Endothelial cell of umbilical vein (primary cell): ENCODE data around the gene PLA2G2A. TPM values are rescaled to one million over a fixed set of nuclear protein-coding genes. Genes with fewer than 3 reads are reported as not detected.
"Not testable (repeated sequence)": the region's sequence is repeated elsewhere in the genome, so short reads cannot be mapped to it uniquely, and the experiment has no call there.

Experiments
- BruUV-seq: library from RNA; stranded (reverse); fragments of 400-500 nt; replicated peaks from 2 replicates; lab custom pipeline; 2021; lab: Mats Ljungman, UMichigan
- CTCF ChIA-PET: fragments of 300-600, 350-600 bp; sonication (Branson Sonifier 250); formaldehyde crosslinking; loops from one replicate; lab custom pipeline; 2021; ENCODE audit warnings: antibody characterized with exemption, inconsistent platforms; lab: Charles Lee
- POLR2A ChIA-PET: fragments of 300-600, 350-600 bp; sonication (Branson Sonifier 250); formaldehyde crosslinking; loops from one replicate; lab custom pipeline; 2021; ENCODE audit warnings: antibody characterized with exemption, inconsistent platforms; lab: Charles Lee
- DNase-seq: peaks from one replicate; pipeline ENCODE4 v3.0.0-alpha.2; 2011; ENCODE audit warnings: low read depth, low spot score
- FAIRE-seq: peaks from 2 replicates; lab custom pipeline; 2011; peaks lifted over from hg19 to GRCh38; lab: Jason Lieb, UNC
- H2AFZ ChIP-seq: 2 replicates; pipeline ENCODE4 v1.6.0; 2012; ENCODE audit warnings: low read depth, low read length, control low read depth, inconsistent platforms
- H3K27ac ChIP-seq: 2 replicates; pipeline ENCODE4 v1.5.1; 2011; ENCODE audit warnings: low read depth, mild to moderate bottlenecking, control low read depth, low read length, moderate library complexity; ENCODE audit not compliant: insufficient read depth
- H3K27me3 ChIP-seq, 2 experiments: 2 replicates each; pipeline versions ENCODE4 v1.6.0 to v1.6.1; 2011; ENCODE audit warnings: low read length in 2 of 2, mixed read lengths in 1 of 2; ENCODE audit not compliant: control insufficient read depth in 2 of 2, insufficient read depth in 2 of 2
- H3K36me3 ChIP-seq, 2 experiments: 2 replicates in 1 of 2; 3 replicates in 1 of 2; pipeline ENCODE4 v1.5.1; 2011; ENCODE audit warnings: low read length in 2 of 2, mild to moderate bottlenecking in 1 of 2, moderate library complexity in 1 of 2; ENCODE audit not compliant: control insufficient read depth in 2 of 2, insufficient read depth in 2 of 2; ENCODE audit errors: extremely low read depth in 1 of 2
- H3K4me1 ChIP-seq: 3 replicates; pipeline ENCODE4 v1.5.1; 2011; ENCODE audit warnings: mild to moderate bottlenecking, low read length; ENCODE audit not compliant: control insufficient read depth, insufficient read depth; ENCODE audit errors: extremely low read depth
- H3K4me2 ChIP-seq: 2 replicates; pipeline ENCODE4 v1.6.1; 2011; ENCODE audit warnings: low read length, control low read depth, mixed read lengths; ENCODE audit not compliant: insufficient read depth
- H3K4me3 ChIP-seq, 3 experiments: fragments of 200-600 bp in 1 of 3; sonication (generic), shearing (Covaris generic) in 1 of 3; replicated peaks in 1 of 3; 2 replicates each; pipeline ENCODE4 v1.5.1; 2011 to 2016; ENCODE audit warnings: control low read depth in 3 of 3, low read length in 3 of 3, mild to moderate bottlenecking in 2 of 3, inconsistent platforms in 1 of 3, low read depth in 1 of 3, moderate library complexity in 1 of 3; ENCODE audit not compliant: insufficient read depth in 1 of 3
- H3K79me2 ChIP-seq: 2 replicates; pipeline ENCODE4 v1.6.0; 2012; ENCODE audit warnings: low read length, inconsistent platforms; ENCODE audit not compliant: control insufficient read depth, insufficient read depth
- H3K9ac ChIP-seq: replicated peaks from 2 replicates; pipeline ENCODE3; 2011; ENCODE audit warnings: low read length, control low read depth; ENCODE audit not compliant: insufficient read depth; ENCODE audit errors: extremely low read depth
- H3K9me1 ChIP-seq: replicated peaks from 3 replicates; pipeline ENCODE4 v1.6.0; 2011; ENCODE audit warnings: mild to moderate bottlenecking, low read length; ENCODE audit not compliant: control insufficient read depth, insufficient read depth; ENCODE audit errors: extremely low read depth
- H3K9me3 ChIP-seq: replicated peaks from 2 replicates; pipeline ENCODE4 v1.5.1; 2012; ENCODE audit warnings: low read length, inconsistent platforms; ENCODE audit not compliant: control insufficient read depth, insufficient read depth
- H4K20me1 ChIP-seq: replicated peaks from 2 replicates; pipeline ENCODE3; 2011; ENCODE audit warnings: mild to moderate bottlenecking, low read length; ENCODE audit not compliant: control insufficient read depth, insufficient read depth; ENCODE audit errors: extremely low read depth
- EZH2 ChIP-seq: IDR thresholded peaks from 2 replicates; pipeline ENCODE4 v1.6.1; 2012; ENCODE audit warnings: borderline replicate concordance, low read depth, mild to moderate bottlenecking, moderate library complexity, low read length, inconsistent platforms; ENCODE audit not compliant: severe bottlenecking
- FOS ChIP-seq: IDR thresholded peaks from 2 replicates; pipeline ENCODE4 v1.6.1; 2011; ENCODE audit warnings: mild to moderate bottlenecking, low read length, moderate library complexity, borderline replicate concordance; ENCODE audit not compliant: insufficient read depth
- GATA2 ChIP-seq: IDR thresholded peaks from 2 replicates; pipeline ENCODE4 v1.7.0; 2011; ENCODE audit warnings: low read depth, mild to moderate bottlenecking, moderate library complexity, mixed read lengths, low read length; ENCODE audit not compliant: insufficient read length, insufficient read depth
- JUN ChIP-seq: IDR thresholded peaks from 2 replicates; pipeline ENCODE4 v1.6.1; 2011; ENCODE audit warnings: borderline replicate concordance, low read depth; ENCODE audit not compliant: insufficient read length, insufficient read depth
- MYC ChIP-seq: IDR thresholded peaks from one replicate; pipeline ENCODE4 v1.6.1; 2011; ENCODE audit warnings: mild to moderate bottlenecking, low read depth, low read length
- POLR2A ChIP-seq: IDR thresholded peaks from 2 replicates; pipeline ENCODE4 v1.6.1; 2012; ENCODE audit warnings: low read depth, mild to moderate bottlenecking, control low read depth, low read length
- POLR2AphosphoS5 ChIP-seq: IDR thresholded peaks from 2 replicates; pipeline ENCODE4 v1.6.1; 2012; ENCODE audit warnings: low read depth, mild to moderate bottlenecking, control low read depth, low read length, moderate library complexity; ENCODE audit not compliant: insufficient read depth
- dilution Hi-C: fragments of 300-500 bp; cut with MboI; formaldehyde crosslinking; loops from one replicate; pipeline ENCODE4 v1.15.0; 2019; ENCODE audit warnings: low sequenced_read_pairs; ENCODE audit not compliant: extremely low pct_ligation_motif_present
- intact Hi-C: fragments of 100-400 bp; cut with micrococcal nuclease; formaldehyde crosslinking; loops from one replicate; pipeline ENCODE4 v1.10.0; 2022
- polyA plus RNA-seq, 4 experiments: library from polyadenylated mRNA; depleted of rRNA in 3 of 4; stranded (reverse) in 3 of 4; unstranded in 1 of 4; fragments of >200 nt; gene quantifications; 2 replicates each; pipeline versions ENCODE4 v1.2.1 to v1.2.3, GENCODE V29; 2011 to 2012; ENCODE audit warnings: missing spikeins in 1 of 4
- total RNA-seq: library from RNA; stranded (reverse); gene quantifications from 2 replicates; pipeline ENCODE4 v1.2.3, GENCODE V29; 2021
- TF ChIP-seq, protein P1 (sequence below), 2 donors: IDR thresholded peaks; 1 replicate in 1 of 2; 2 replicates in 1 of 2; pipeline ENCODE4 v1.5.1; 2011; ENCODE audit warnings: low read length in 2 of 2, mild to moderate bottlenecking in 2 of 2, moderate library complexity in 2 of 2, control low read depth in 1 of 2, inconsistent platforms in 1 of 2, low read depth in 1 of 2; ENCODE audit not compliant: insufficient read depth in 1 of 2; ENCODE audit errors: extremely low read depth in 1 of 2
- TF ChIP-seq, protein P2 (sequence below): IDR thresholded peaks from 2 replicates; pipeline ENCODE4 v1.6.1; 2011; ENCODE audit not compliant: insufficient read depth, insufficient read length

Gene PLA2G2A
- total and polyA plus RNA-seq, 2 donors (not counting 3 experiments of a cell fraction or from before 2014, with no cell fraction given), result not detected

DNA sequence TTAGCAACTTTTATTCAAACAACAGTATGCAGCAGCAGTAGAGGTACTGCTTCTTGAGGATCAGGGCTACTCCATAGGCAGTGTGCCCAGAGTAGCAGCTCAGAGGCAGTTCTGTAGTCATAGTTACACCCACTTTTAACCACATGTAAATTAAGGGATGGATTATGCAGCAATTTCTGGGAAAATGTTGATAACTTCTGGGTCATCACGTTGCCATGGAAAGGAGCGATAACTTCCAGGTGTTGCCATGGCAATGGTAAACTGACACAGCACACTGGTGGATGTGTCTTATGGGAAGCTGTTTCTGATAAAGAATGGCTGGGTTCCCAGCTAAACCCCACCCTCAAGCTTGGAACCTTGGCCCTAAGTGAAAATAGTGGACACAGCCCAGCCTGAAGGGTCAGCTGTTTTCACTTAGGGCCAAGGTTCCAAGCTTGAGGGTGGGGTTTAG is 29.0 kb upstream of the PLA2G2A start:
- H3K9me1 ChIP-seq, result no peaks in the 10 kb centered on the region
- no peak for FAIRE-seq
- intact Hi-C loops, result no loop called here
- no peaks in the 10 kb centered on the region for H3K36me3 ChIP-seq
- BruUV-seq, result no TSS peak
- TF ChIP-seq FOS (no peak), MYC (no peak), EZH2 (no peak), JUN (no peak), POLR2AphosphoS5 (no peak), POLR2A (no peak), GATA2 (no peak)
- TF ChIP-seq, protein P1, sequence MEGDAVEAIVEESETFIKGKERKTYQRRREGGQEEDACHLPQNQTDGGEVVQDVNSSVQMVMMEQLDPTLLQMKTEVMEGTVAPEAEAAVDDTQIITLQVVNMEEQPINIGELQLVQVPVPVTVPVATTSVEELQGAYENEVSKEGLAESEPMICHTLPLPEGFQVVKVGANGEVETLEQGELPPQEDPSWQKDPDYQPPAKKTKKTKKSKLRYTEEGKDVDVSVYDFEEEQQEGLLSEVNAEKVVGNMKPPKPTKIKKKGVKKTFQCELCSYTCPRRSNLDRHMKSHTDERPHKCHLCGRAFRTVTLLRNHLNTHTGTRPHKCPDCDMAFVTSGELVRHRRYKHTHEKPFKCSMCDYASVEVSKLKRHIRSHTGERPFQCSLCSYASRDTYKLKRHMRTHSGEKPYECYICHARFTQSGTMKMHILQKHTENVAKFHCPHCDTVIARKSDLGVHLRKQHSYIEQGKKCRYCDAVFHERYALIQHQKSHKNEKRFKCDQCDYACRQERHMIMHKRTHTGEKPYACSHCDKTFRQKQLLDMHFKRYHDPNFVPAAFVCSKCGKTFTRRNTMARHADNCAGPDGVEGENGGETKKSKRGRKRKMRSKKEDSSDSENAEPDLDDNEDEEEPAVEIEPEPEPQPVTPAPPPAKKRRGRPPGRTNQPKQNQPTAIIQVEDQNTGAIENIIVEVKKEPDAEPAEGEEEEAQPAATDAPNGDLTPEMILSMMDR (IDR thresholded peaks at IDR 0.05; ENCODE audit: extremely low read depth in 1 of 2, insufficient read depth in 1 of 2, low read depth in 1 of 2, low read length in 2 of 2), result no peak
- TF ChIP-seq, protein P2, sequence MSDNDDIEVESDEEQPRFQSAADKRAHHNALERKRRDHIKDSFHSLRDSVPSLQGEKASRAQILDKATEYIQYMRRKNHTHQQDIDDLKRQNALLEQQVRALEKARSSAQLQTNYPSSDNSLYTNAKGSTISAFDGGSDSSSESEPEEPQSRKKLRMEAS, result no peak
- H3K9me3 ChIP-seq, result no peaks in the 10 kb centered on the region
- H3K4me3 ChIP-seq, result no peak overlapping the region
- no peak overlapping the region for H3K27ac ChIP-seq
- DNase-seq, result no peak
- CTCF ChIA-PET, result interaction anchor here (1.2 kb wide), 1 partner anchor 8 kb away, joined by 3 read pairs; no protein-coding TSS in a partner anchor
- H2AFZ ChIP-seq, result no peak overlapping the region
- dilution Hi-C loops, result no loop called here
- H3K4me2 ChIP-seq, result no peak overlapping the region
- H3K27me3 ChIP-seq, result no peaks in the 10 kb centered on the region
- H4K20me1 ChIP-seq, result no peaks in the 10 kb centered on the region
- POLR2A ChIA-PET, result no interaction called here
- H3K9ac ChIP-seq, result no peak overlapping the region
- H3K79me2 ChIP-seq, result no peaks in the 10 kb centered on the region
- no peaks in the 10 kb centered on the region for H3K4me1 ChIP-seq

DNA sequence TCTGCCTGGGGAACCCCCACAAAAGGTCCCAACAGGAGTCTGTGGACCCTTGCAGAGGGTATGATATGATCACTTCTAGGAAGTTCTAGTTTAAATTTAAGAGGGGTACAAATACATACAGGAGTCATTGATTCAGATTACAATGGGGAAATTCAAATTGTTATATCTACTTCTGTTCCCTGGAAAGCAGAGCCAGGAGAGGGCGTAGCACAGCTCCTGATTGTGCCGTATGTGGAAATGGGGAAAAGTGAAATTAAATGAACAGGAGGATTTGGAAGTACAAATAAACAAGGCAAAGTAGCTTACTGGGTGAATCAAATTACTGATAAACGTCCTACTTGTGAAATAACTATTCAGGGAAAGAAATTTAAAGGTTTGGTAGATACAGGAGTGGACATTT is 19.4 kb upstream of the PLA2G2A start:
- DNase-seq, H3K4me1 ChIP-seq, H3K36me3 ChIP-seq, H3K4me3 ChIP-seq, H3K9me1 ChIP-seq, H3K9ac ChIP-seq, dilution Hi-C loops, intact Hi-C loops, FAIRE-seq, H3K27ac ChIP-seq, H2AFZ ChIP-seq, H3K9me3 ChIP-seq, POLR2A ChIA-PET, BruUV-seq, H3K4me2 ChIP-seq, H4K20me1 ChIP-seq, H3K27me3 ChIP-seq, H3K79me2 ChIP-seq: not testable (repeated sequence)
- CTCF ChIA-PET, result interaction anchor here (1.0 kb wide), 2 partner anchors 24 to 153 kb away, joined by 3 read pairs; no protein-coding TSS in a partner anchor
